Measurements from ENCODE around the gene MLX. TPM values are rescaled to one million over a fixed set of nuclear protein-coding genes. Genes with fewer than 3 reads are reported as not detected.

MLX gene
- total and polyA plus RNA-seq, 10 donors: 33.0 to 64.4 (median 48.4) TPM

GRCh38 chr17:42536048-42536371, 30.9 kb upstream of the MLX start, which contains the start of gene NAGLU:
NAGLU (plus strand) TSS chr17:42536241; CDS start chr17:42536273, 32 bp downstream.
- no peaks in the 10 kb centered on the region for H3K27me3 ChIP-seq (replicated peaks in 1 of 7)
- peak in 2 of 11 experiments; percentile 13 to 23 for TF ChIP-seq CTCF (IDR thresholded peaks at IDR 0.05 in 8 of 11, conservative IDR thresholded peaks at IDR 0.05 in 3 of 11)
- TF ChIP-seq POLR2A (IDR thresholded peaks at IDR 0.05): peak in 1 of 3 donors; percentile 68
- TF ChIP-seq POLR2AphosphoS5 (IDR thresholded peaks at IDR 0.05): peak; percentile 89 to 94 (median 90)
- H3K4me1 ChIP-seq: peaks cover 15 to 67% (median 46%) of the 10 kb centered on the region in 6 donors
- intact Hi-C loops (cut with DNase I; ENCODE audit: low total_unique reads): no loop called here
- H3K4me3 ChIP-seq: peak within 1 kb of the TSS; percentile 33 to 95 (median 72)
- H3K9me3 ChIP-seq: no peaks in the 10 kb centered on the region
- H3K27ac ChIP-seq: peak within 1 kb of the TSS; percentile 69 to 98 (median 90)
- peak; percentile 99 for DNase-seq
- 0 to 1% (median 0%) methylated on average over 17 to 40 of the region's 40 CpGs for WGBS, 5 donors
- peaks cover 0 to 36% (median 16%) of the 10 kb centered on the region in 6 donors for H3K36me3 ChIP-seq

GRCh38 chr17:42536372-42537155, 30.3 kb upstream of the MLX start:
- H3K27me3 ChIP-seq (replicated peaks in 1 of 7): no peaks in the 10 kb centered on the region
- H3K9me3 ChIP-seq: no peaks in the 10 kb centered on the region
- H3K4me3 ChIP-seq: peak overlapping the region; percentile 33 to 95 (median 72)
- H3K27ac ChIP-seq: peak overlapping the region; percentile 69 to 98 (median 90)
- intact Hi-C loops (cut with DNase I; ENCODE audit: low total_unique reads): no loop called here
- peaks cover 15 to 67% (median 41%) of the 10 kb centered on the region in 6 donors for H3K4me1 ChIP-seq
- H3K36me3 ChIP-seq: peaks cover 0 to 42% (median 22%) of the 10 kb centered on the region in 6 donors
- 0 to 1% (median 1%) methylated on average over 28 to 65 of the region's 65 CpGs for WGBS, 5 donors
- TF ChIP-seq POLR2A (IDR thresholded peaks at IDR 0.05) (no peak), CTCF (IDR thresholded peaks at IDR 0.05 in 8 of 11, conservative IDR thresholded peaks at IDR 0.05 in 3 of 11) (peak in 1 of 11 experiments; percentile 11), POLR2AphosphoS5 (IDR thresholded peaks at IDR 0.05) (peak in 1 of 3 donors; percentile 59)
- DNase-seq: peak; percentile 96

DNA sequence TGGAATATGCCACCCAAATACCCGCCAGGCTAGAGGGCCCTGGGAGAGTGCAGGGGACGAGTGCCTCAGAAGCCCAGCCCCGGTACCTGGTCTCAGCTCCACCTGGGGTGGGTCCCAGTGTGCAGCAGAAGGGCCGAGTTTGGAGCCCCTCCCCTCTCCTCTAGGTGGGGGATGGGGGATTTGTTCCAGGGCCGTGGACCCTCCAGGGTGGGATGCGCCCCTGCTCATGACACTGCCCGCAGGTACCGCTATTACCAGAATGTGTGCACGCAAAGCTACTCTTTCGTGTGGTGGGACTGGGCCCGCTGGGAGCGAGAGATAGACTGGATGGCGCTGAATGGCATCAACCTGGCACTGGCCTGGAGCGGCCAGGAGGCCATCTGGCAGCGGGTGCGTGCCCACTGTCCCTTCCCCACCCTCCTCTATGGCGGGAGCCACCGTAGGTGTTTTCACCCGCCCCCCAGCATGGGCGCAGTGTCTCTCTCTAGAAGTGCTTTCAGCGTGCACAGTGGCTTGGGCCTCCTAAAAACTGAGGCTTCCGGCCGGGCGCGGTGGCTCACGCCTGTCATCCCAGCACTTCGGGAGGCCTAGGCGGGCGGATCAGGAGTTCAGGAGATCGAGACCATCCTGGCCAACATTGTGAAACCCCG, 29.6 kb upstream of the MLX start:
- no peak for DNase-seq
- peak overlapping the region in 7 of 8 donors; percentile 64 to 95 (median 72) for H3K4me3 ChIP-seq
- intact Hi-C loops (cut with DNase I; ENCODE audit: low total_unique reads): no loop called here

More for the DNA sequence above, 29.6 kb upstream of the MLX start:
- H3K9me3 ChIP-seq: no peaks in the 10 kb centered on the region
- H3K27me3 ChIP-seq (replicated peaks in 1 of 7): no peaks in the 10 kb centered on the region
- H3K4me1 ChIP-seq: peaks cover 15 to 68% (median 36%) of the 10 kb centered on the region in 6 donors
- H3K36me3 ChIP-seq: peaks cover 0 to 49% (median 28%) of the 10 kb centered on the region in 6 donors
- TF ChIP-seq CTCF (IDR thresholded peaks at IDR 0.05 in 8 of 11, conservative IDR thresholded peaks at IDR 0.05 in 3 of 11): no peak
- TF ChIP-seq POLR2A (IDR thresholded peaks at IDR 0.05): no peak
- TF ChIP-seq POLR2AphosphoS5 (IDR thresholded peaks at IDR 0.05): peak in 1 of 3 donors; percentile 5
- H3K27ac ChIP-seq: peak overlapping the region; percentile 69 to 98 (median 90)
- 86 to 94% (median 90%) methylated on average over 20 to 31 of the region's 31 CpGs for WGBS, 5 donors
